ENCODE measurements around the gene ABCF2. TPM values are rescaled to one million over a fixed set of nuclear protein-coding genes. Genes with fewer than 3 reads are reported as not detected.

ABCF2 gene
- total RNA-seq, 1 donor from 2014 or later: 85.4 TPM

GRCh38 chr7:151175047-151175792, 51.8 kb downstream of the ABCF2 start:
- peaks cover 28% of the 10 kb centered on the region for H3K27me3 Mint-ChIP-seq (ENCODE audit: insufficient read depth)
- no peaks in the 10 kb centered on the region for H3K36me3 Mint-ChIP-seq (ENCODE audit: low read depth)
- no peak overlapping the region for H3K4me3 Mint-ChIP-seq
- H3K4me1 Mint-ChIP-seq (ENCODE audit: low read depth): no peaks in the 10 kb centered on the region
- intact Hi-C loops (cut with micrococcal nuclease): no loop called here
- no peak overlapping the region for H3K27ac Mint-ChIP-seq
- DNase-seq (ENCODE audit: low spot score): no peak
- H3K9me3 Mint-ChIP-seq: no peaks in the 10 kb centered on the region

GRCh38 chr7:151174246-151175046, 52.6 kb downstream of the ABCF2 start:
- DNase-seq (ENCODE audit: low spot score): no peak
- peaks cover 36% of the 10 kb centered on the region for H3K27me3 Mint-ChIP-seq (ENCODE audit: insufficient read depth)

GRCh38 chr7:151173386-151174245, 53.4 kb downstream of the ABCF2 start:
- Mint-ChIP-seq H3K27ac (no peak overlapping the region), H3K4me1 (ENCODE audit: low read depth) (peaks cover 3% of the 10 kb centered on the region), H3K36me3 (ENCODE audit: low read depth) (no peaks in the 10 kb centered on the region), H3K9me3 (no peaks in the 10 kb centered on the region), H3K4me3 (no peak overlapping the region), H3K27me3 (ENCODE audit: insufficient read depth) (peaks cover 44% of the 10 kb centered on the region)
- DNase-seq (ENCODE audit: low spot score): no peak
- intact Hi-C loops (cut with micrococcal nuclease): loop anchor here (2.0 to 5.0 kb wide), 2 partner anchors 129 to 156 kb away; no protein-coding TSS in a partner anchor

More at GRCh38 chr7:151174246-151175046, 52.6 kb downstream of the ABCF2 start:
- Mint-ChIP-seq H3K36me3 (ENCODE audit: low read depth) (no peaks in the 10 kb centered on the region), H3K9me3 (no peaks in the 10 kb centered on the region), H3K4me3 (no peak overlapping the region), H3K27ac (no peak overlapping the region), H3K4me1 (ENCODE audit: low read depth) (no peaks in the 10 kb centered on the region)
- intact Hi-C loops (cut with micrococcal nuclease): loop anchor here (5.0 kb wide), 1 partner anchor 157 kb away; no protein-coding TSS in a partner anchor

DNA sequence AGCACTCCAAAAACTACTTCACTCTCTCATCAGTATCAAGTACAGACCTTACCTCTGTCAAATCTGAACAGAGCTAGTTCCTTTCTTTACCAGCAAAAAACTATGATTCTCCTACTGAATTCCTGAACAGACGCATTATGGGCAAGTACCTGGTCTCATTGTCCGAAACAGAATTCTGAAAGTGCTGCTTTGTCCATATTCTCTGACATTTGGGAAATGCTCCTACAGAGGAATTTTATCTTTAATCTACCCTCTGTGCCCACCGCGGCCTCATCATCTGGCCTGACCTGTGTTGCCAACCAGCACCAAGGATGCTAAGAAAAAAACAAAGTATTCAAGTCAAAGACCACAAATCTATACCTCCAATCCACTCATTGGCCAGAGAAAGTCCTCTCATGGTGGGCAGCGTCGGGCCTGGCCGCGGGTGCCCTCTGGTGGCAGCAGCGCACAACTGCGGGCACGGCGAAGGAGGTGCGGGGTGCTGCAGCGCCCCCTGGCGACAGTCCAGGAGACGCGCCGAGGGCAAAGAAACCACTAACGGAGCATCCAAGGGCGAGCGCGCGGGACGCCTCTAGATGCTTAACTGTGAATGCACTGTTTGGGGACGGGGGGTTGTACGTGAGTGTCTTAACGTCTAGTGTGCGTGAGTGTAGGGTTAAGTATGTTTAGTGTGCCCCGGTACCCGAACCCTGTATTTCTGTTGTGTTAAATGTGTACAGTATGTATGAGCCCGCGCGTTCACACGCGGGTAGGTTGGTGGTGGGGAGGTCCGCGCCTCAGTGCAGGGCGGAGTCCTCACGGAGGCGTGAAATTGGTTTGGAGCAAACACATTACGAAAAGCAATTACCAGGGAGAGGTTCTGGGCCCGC, 54.5 kb downstream of the ABCF2 start:
- Mint-ChIP-seq H3K4me3 (no peak overlapping the region), H3K4me1 (ENCODE audit: low read depth) (peaks cover 8% of the 10 kb centered on the region), H3K27ac (no peak overlapping the region), H3K27me3 (ENCODE audit: insufficient read depth) (peaks cover 48% of the 10 kb centered on the region), H3K9me3 (no peaks in the 10 kb centered on the region), H3K36me3 (ENCODE audit: low read depth) (no peaks in the 10 kb centered on the region)
- peak; percentile 74 for DNase-seq (ENCODE audit: low spot score)
- intact Hi-C loops (cut with micrococcal nuclease): loop anchor here (1.0 to 5.0 kb wide), 7 partner anchors 48 to 274 kb away; partner anchors contain the start of gene ABCF2

DNA sequence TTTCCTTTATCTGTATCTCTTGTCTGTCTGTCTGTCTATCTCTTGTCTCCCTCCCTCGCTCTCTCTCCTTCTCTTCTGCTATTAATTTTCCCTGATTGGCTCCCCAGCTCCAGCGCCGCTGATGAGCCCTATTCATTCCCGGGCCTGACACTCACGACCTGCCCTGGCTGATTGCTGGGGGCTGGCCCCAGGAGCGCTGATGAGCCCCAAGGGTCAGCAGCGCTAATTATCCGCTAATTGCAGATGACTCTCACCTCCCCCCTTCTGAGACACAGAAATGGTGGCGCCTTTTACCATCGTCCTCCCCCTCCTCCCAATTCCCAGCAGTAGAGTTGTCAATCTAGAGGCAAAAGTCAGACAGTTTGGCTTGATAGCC, 58.2 kb downstream of the ABCF2 start:
- Mint-ChIP-seq H3K4me3 (peak overlapping the region; percentile 59), H3K27me3 (ENCODE audit: insufficient read depth) (peaks cover 48% of the 10 kb centered on the region), H3K4me1 (ENCODE audit: low read depth) (peaks cover 8% of the 10 kb centered on the region), H3K9me3 (no peaks in the 10 kb centered on the region), H3K36me3 (ENCODE audit: low read depth) (no peaks in the 10 kb centered on the region), H3K27ac (peak overlapping the region; percentile 21)
- DNase-seq (ENCODE audit: low spot score): no peak
- intact Hi-C loops (cut with micrococcal nuclease): loop anchor here (1.0 kb wide), 1 partner anchor 76 kb away; no protein-coding TSS in a partner anchor

DNA sequence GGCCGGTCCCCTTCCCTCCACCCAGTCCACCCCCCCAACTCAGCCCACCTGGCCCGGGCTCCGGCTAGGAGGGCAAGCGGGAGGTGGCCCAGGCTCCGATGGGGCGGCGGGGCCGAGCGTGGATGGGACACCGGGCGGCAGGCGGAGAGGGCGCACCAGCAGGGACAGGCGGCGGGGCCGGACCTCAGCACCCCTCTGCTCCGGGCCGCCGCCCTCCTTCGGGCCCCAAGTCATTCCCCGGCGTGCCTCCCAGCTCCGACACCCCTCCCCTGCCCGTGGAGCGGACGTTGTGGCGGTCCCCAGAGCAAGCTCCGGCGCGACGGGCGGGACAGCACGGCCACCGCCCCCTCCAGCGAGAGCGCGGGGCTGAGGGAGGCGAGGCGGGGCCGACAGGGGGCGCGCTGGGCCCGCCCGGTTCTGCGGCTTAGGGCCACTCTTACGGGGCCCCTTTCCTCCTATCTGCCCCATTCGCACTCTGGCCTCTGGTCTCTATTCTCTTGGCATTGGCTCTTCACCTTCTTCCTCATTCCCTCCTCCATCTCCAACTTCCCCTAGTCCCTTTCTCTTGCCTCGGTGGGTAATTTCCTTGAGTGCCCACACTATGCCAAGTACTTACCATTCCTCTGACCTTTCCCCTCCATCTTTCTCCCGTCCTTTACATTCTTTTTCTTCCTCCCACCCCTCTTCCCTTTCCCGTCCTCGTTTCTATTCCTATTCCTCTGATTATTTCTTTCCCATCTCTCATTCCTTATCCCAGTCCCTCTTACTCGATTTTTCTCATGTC, 58.8 kb downstream of the ABCF2 start:
- no peaks in the 10 kb centered on the region for H3K36me3 Mint-ChIP-seq (ENCODE audit: low read depth)
- H3K4me3 Mint-ChIP-seq: peak overlapping the region; percentile 59
- peaks cover 43% of the 10 kb centered on the region for H3K27me3 Mint-ChIP-seq (ENCODE audit: insufficient read depth)
- H3K9me3 Mint-ChIP-seq: no peaks in the 10 kb centered on the region
- H3K27ac Mint-ChIP-seq: peak overlapping the region; percentile 21
- peaks cover 8% of the 10 kb centered on the region for H3K4me1 Mint-ChIP-seq (ENCODE audit: low read depth)
- intact Hi-C loops (cut with micrococcal nuclease): loop anchor here (1.0 kb wide), 1 partner anchor 76 kb away; no protein-coding TSS in a partner anchor
- peak; percentile 42 for DNase-seq (ENCODE audit: low spot score)

- DNase-seq (ENCODE audit: low spot score): no peak
- Mint-ChIP-seq H3K4me1 (ENCODE audit: low read depth) (peaks cover 8% of the 10 kb centered on the region), H3K36me3 (ENCODE audit: low read depth) (no peaks in the 10 kb centered on the region), H3K4me3 (peak within 1 kb of the TSS; percentile 59), H3K27me3 (ENCODE audit: insufficient read depth) (peaks cover 40% of the 10 kb centered on the region), H3K27ac (peak within 1 kb of the TSS; percentile 21), H3K9me3 (no peaks in the 10 kb centered on the region)
- intact Hi-C loops (cut with micrococcal nuclease): no loop called here
Measured at GRCh38 chr7:151167197-151167961, 59.6 kb downstream of the ABCF2 start, which contains the start of gene GBX1. Gene GBX1 (minus strand): TSS chr7:151167694. CDS start chr7:151167548, 146 bp downstream.

GRCh38 chr7:151166629-151167196, 60.3 kb downstream of the ABCF2 start:
- Mint-ChIP-seq H3K9me3 (no peaks in the 10 kb centered on the region), H3K27me3 (ENCODE audit: insufficient read depth) (peaks cover 34% of the 10 kb centered on the region), H3K27ac (no peak overlapping the region), H3K36me3 (ENCODE audit: low read depth) (no peaks in the 10 kb centered on the region), H3K4me1 (ENCODE audit: low read depth) (peaks cover 8% of the 10 kb centered on the region), H3K4me3 (no peak overlapping the region)
- intact Hi-C loops (cut with micrococcal nuclease): no loop called here
- no peak for DNase-seq (ENCODE audit: low spot score)

Data from activated T-helper 1 cell treated with anti-CD3 and anti-CD28 coated beads, Interleukin-12 subunit alpha, Interleukin-12 subunit beta, Interleukin-2, Interleukin-4 antibody, amounts not matched to agents 30 ng/mL and 10 ng/mL and 1 ng/mL, durations not matched to agents 14 hours and 24 hours and 36 hours (primary cell).